ENCODE results near the gene CTNNA1.
A peak's percentile ranks its signal among the peaks of the same experiment; 100 is the strongest.
"Not testable (repeated sequence)": the region's sequence is repeated elsewhere in the genome, so short reads cannot be mapped to it uniquely, and the experiment has no call there.

The CTNNA1 gene

GRCh38 chr5:138725153-138725817 lies 27.9 kb upstream of the CTNNA1 start:
- ATAC-seq (peak; percentile 40), DNase-seq (no peak)

DNA sequence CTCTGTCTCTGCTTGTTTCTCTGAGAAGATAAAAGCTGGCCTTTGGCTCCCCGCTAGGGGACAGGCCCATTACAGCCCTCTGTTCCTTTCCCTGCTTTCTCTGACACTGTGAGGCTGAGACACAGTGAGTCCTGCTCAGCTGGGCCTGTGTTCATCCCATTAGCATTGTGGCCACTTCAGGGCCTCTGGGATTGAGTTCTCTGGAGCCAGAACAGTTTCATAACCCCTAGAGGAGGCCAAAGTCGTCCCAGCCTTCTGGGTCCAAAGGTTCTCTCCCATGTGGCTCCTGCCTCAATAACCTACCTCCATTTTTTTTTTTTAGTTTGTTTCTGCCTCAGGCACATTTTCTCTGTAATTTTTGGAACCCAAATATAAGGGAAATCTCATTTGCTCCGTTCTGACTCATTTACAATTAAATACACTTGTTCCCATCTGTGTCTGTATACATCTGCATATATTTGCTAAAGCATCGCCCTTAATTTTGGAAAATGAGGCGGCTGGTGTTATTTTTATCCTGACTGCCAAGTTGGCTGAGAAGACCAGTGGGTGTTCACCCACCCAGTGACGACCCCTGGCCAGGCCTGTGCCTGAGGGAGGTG lies 27.3 kb upstream of the CTNNA1 start:
- ATAC-seq (no peak), DNase-seq (no peak)

DNA sequence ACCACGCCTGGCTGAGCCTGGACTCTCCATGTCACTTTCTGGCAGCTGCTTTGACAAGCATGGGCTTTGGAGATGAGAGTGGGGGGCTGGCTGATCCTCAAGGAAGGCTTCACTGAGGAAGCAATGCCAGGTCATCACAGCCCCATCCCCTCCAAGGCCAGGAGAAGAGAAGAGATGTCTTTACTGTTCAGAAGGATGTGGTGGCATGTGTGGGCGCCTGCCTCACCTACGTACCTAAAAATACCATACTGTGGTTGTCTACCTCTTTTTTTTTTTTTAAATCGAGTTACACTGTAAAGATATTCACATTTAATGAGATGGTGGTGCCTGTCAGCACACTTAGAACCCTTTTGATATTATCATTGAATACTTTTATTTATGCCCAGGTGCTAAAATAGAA lies 26.4 kb upstream of the CTNNA1 start:
- peak; percentile 20 for DNase-seq
- peak; percentile 48 for ATAC-seq

DNA sequence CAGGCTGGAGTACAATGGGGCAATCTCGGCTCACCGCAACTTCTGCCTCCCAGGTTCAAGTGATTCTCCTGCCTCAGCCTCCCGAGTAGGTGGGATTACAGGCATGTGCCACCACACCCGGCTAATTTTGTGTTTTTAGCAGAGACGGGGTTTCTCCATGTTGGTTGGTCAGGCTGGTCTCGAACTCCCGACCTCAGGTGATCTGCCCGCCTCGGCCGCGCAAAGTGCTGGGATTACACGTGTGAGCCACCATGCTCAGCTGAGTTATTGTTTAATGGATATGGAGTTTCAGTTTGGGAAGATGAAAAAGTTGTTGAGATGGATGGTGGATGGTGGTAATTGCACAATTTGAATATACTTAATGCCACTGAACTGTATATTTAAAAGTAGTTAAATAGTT lies 22.7 kb upstream of the CTNNA1 start:
- not testable (repeated sequence) for DNase-seq, ATAC-seq

DNA sequence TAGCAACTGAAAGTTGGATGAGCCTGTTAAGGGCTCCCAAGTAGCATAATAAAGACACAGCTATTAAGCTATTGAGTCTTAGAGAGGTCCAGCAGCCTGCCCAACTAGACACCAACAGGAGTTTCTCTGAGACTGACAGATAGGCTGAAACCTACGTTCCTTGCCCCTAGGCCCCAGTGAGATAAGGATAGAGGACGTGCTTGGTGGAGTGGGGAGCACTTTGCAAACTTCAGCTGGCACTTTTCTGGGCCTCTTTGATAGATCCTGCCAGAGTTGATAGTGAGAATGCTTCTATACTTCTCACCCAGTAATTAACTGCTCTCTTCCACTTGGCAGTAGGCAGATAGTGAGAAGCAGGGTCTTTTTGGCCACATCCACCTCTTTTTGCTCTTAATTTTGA lies 20.8 kb upstream of the CTNNA1 start:
- DNase-seq (no peak), ATAC-seq (no peak)

DNA sequence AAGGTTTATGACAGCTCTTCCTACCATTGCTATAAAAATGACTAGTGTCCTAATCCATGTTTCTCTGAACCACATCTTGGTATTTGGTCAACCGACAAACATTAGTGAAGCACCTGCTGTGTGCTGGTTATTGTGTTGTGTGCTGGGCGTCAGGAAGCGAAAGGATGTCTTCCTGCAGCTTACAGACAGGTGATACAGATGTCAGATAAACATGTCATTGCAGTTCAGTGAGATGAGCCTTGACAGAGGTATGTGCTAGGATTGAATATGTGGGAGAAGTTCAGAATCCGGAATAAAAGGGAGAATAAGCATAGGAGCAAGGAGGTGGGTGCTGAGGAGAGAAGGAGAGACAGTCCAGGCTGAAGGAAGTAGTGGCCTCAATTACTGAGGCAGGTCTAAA lies 20.3 kb upstream of the CTNNA1 start:
- ATAC-seq (no peak), DNase-seq (no peak)

DNA sequence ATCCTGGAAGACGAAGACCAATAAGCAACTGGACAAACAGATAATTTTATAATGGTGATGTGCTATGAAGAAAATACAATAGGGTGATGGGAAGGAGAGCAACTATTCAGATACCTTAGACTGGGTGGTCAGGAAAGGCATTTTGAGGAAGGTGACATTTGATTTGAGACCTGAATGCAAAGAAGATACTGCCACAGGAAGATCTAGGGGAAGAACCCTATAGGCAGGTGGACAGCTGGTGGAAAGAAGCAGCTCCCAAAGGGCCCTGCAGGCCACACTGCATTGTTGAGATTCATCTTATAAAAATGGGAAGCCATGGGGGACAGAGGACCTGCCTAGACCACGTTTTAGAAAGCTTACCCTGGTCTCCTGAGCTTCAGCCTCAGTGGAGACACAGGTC lies 19.7 kb upstream of the CTNNA1 start:
- no peak for ATAC-seq
- DNase-seq = no peak

- DNase-seq = no peak
- ATAC-seq = no peak
Measured at GRCh38 chr5:138736293-138736692, 16.9 kb upstream of the CTNNA1 start.

- no peak for DNase-seq
- ATAC-seq = no peak
Measured at GRCh38 chr5:138737494-138738265, 15.5 kb upstream of the CTNNA1 start.

DNA sequence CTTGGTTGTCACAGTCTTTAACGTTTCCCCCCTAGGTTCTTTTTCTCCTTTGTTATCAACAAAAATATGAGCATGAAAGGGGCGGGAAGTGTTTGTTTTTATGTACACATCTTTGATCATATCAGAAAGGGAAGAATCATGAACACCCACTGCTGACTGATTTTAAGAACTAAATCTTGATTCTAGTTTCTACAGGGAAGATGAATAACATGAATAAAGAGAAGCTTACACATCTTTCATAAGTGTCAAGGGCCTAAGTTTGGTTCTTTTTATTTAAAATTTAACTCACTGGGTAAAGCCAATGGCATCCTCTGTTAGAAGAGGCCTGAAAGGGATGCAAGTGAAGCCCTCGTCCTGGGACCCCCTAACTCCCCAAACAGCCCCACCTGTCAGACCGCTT lies 14.8 kb upstream of the CTNNA1 start:
- no peak for DNase-seq
- ATAC-seq = peak; percentile 17

GRCh38 chr5:138739938-138740337 lies 13.3 kb upstream of the CTNNA1 start:
- DNase-seq (no peak), ATAC-seq (no peak)

- ATAC-seq = no peak
Measured at GRCh38 chr5:138743484-138743883, 9.7 kb upstream of the CTNNA1 start.

DNA sequence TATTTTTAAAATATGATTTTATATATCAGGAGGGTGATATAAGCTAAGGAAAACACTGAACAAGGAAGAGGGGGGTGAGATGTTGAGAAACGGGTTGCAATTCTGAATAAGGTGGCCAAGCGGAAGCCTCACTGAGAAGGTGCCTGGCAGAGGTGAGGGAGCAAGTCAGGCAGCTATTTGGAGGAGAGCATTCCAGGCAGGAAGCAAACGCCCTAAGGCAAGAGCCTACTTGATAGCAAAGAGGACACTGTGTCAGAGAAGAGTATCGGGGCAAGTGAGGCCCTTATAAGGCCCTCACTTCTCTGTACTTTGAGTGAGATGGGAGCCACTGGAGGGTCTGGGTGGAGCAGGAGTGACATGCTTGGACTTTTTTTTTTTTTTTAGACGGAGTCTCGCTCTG lies 8.0 kb upstream of the CTNNA1 start:
- DNase-seq = no peak
- no peak for ATAC-seq

More at GRCh38 chr5:138743484-138743883, 9.7 kb upstream of the CTNNA1 start:
- no peak for DNase-seq

- DNase-seq (no peak), ATAC-seq (peak; percentile 41)
Measured at GRCh38 chr5:138748630-138749081, 4.6 kb upstream of the CTNNA1 start.

DNA sequence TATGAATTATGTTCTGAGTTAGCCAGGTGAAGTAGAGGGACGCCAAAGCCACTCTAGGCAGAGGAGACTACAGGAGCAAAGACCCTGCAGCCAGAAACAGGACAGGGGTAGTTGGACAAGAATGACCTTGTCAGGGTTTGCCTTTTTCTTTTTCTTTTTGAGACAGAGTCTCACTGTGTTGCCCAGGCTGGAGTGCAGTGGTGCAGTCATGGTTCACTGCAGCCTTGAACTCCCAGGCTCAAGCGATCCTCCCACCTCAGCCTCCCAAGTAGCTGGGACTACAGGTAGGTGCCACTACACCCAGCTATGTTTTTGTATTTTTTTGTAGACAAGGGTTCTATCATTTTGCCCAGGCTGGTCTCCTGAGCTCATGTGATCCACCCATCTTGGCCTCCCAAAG lies 1.9 kb upstream of the CTNNA1 start:
- not testable (repeated sequence) for ATAC-seq, DNase-seq

DNA sequence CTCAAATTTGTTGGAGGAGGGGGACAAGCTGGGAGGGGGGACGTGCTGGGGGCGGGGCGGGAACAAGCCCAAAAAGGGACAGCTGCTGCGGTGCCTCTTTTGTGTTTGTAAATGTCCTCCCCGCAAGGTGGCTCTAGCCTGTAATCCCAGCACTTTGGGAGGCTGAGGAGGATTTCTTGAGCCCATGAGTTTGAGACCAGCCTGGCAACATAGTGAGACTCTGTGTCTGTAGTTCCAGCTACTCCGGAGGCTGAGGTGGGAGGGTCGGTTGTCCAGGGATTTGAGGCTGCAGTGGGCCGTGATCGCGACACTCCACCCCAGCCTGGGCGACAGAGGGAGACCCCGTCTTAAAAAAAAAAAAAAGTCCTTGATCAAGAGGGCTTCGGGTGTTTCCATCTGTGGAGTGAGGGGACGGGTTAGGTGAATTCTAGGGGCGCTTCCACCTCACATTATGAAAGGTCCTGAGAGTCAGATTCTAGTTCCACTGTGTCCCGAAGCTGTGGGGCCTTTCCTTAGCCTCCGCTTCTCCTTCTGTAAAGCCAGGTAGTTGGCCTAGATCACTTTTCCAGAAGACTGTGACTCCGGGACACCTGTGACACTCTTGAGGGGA lies 779 bp upstream of the CTNNA1 start:
- no peak for DNase-seq
- ATAC-seq = no peak

GRCh38 chr5:138753794-138754698 lies 821 bp downstream of the CTNNA1 start:
- DNase-seq = peak; percentile 87
- peak; percentile 47 for ATAC-seq

DNA sequence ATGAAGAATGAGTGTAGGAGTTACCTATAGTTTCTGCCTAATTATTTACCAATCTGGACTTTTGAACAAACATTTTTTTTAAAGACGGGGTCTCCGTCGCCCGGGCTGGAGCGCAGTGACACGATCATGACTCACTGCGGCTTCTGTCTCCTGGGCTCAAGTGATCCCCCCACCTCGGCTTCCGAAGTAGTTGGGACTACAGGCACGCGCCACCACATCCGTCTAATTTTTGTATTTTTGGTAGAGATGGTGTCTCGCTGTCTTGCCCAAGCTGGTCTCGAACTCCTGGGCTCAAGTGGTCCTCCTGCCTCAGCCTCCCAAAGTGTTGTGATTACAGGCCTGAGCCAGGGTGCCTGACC lies 1.5 kb downstream of the CTNNA1 start:
- DNase-seq (no peak), ATAC-seq (no peak)

DNA sequence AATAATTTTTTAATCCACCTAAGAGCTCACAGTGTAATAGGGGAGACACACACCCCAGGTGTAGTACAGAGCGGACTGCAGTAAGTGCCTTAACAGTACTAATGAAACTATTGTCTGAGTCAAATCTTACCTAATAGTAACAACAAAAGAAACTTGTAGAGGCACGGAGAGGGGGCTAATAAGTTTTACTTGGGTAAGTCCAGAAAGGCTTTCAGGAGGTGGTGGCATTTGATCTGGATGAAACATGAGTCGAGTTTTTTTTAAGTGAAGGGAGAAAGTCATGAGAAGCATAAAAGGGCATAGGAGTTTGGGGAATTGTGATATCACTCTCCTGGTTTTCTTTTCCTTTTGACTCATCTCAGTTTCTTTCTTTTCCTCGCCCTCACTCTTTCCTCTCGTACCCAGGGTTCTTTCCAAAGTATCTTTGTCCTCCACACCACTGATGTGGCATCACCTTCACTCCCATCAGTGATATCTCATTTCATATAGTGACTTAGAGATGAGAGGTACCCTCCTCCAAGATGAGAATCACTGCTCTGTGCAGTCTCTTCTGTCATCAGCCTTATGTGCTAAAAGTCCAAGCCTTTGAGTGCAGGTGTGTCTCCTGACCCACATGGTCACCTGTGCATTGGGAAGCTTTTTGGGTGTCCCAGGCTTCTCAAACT lies 2.0 kb downstream of the CTNNA1 start:
- ATAC-seq (peak; percentile 63), DNase-seq (no peak)

- DNase-seq = no peak
- ATAC-seq = no peak
Measured at GRCh38 chr5:138757061-138757776, 4.0 kb downstream of the CTNNA1 start.
